Right lobe of liver (tissue), 4 donors: ENCODE measurements around the gene CARNS1.

Source experiments
- CTCF ChIP-seq, 4 donors: fragments of 200-600 bp in 3 of 4; fragments of 450-650 bp in 1 of 4; IDR thresholded peaks; one replicate each; pipeline versions ENCODE4 v1.5.1 to v1.8.0; 2016 to 2022; ENCODE audit warnings: antibody characterized with exemption in 4 of 4, mild to moderate bottlenecking in 2 of 4
- POLR2A ChIP-seq: fragments of 450-650 bp; IDR thresholded peaks from one replicate; pipeline ENCODE4 v1.6.1; 2017; ENCODE audit warnings: antibody characterized with exemption, mild to moderate bottlenecking
- donor health status: DM: no; HTN: no; CAD: no.
- donor health status: DM: no; HTN: no; CAD: no.
- donor health status: DM: no; HTN: yes; CAD: no.

DNA sequence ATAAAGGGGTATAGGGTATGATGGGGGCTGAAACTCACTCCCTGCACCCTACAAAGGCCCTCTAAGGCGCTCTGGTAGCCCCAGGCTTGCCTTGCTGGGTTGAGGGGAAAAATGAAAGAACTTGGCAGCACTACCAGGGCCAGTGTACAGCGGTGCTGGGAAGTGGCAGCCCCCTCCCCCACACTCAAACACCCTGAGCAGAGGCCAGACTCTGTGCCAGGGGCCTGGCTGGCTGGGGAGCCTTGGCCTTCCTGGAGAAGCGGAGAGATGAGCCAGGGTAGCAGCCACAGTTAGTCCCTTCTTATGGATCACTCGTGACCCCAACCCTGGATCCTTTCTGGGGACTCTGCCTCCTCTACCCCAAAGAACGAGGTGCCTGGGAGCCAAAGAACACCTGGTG, 50.9 kb downstream of the CARNS1 start:
- no peak for TF ChIP-seq CTCF (IDR thresholded peaks at IDR 0.05)
- no peak for TF ChIP-seq POLR2A
